Esophagus muscularis mucosa (tissue), 4 donors: ENCODE measurements around the gene MCF2L. TPM values are rescaled to one million over a fixed set of nuclear protein-coding genes. Genes with fewer than 3 reads are reported as not detected.
A peak's percentile ranks its signal among the peaks of the same experiment; 100 is the strongest.

Experiments used
- DNase-seq: peaks from one replicate; pipeline ENCODE4 v3.0.0-alpha.2; 2017; ENCODE audit errors: extremely low spot score
- H3K27ac ChIP-seq, 4 donors: fragments of 200-600 bp; sonication (generic); replicated peaks in 1 of 4; 1 replicate in 3 of 4; 2 replicates in 1 of 4; pipeline ENCODE4 v1.5.1; 2016 to 2019; ENCODE audit warnings: mild to moderate bottlenecking in 1 of 4
- H3K27me3 ChIP-seq, 4 donors: fragments of 200-600 bp; sonication (generic); one replicate each; pipeline versions ENCODE4 v1.5.1 to v1.6.0; 2016 to 2019
- H3K36me3 ChIP-seq, 4 donors: fragments of 200-600 bp; sonication (generic); one replicate each; pipeline ENCODE4 v1.5.1; 2016 to 2019
- H3K4me1 ChIP-seq, 4 donors: fragments of 200-600 bp; sonication (generic); one replicate each; pipeline ENCODE4 v1.5.1; 2016 to 2019
- H3K4me3 ChIP-seq, 4 donors: fragments of 200-600 bp; sonication (generic); 1 replicate in 2 of 4; 2 replicates in 2 of 4; pipeline ENCODE4 v1.5.1; 2016 to 2019; ENCODE audit warnings: mild to moderate bottlenecking in 4 of 4, moderate library complexity in 1 of 4
- H3K9me3 ChIP-seq, 4 donors: fragments of 200-600 bp; sonication (generic); 1 replicate in 3 of 4; 2 replicates in 1 of 4; pipeline ENCODE4 v1.5.1; 2016 to 2019
- CTCF ChIP-seq, 3 experiments: fragments of 200-600 bp in 2 of 3; fragments of 450-650 bp in 1 of 3; sonication (generic) in 2 of 3; IDR thresholded peaks; one replicate each; pipeline ENCODE4 v1.5.1; 2017 to 2019; ENCODE audit warnings: antibody characterized with exemption in 3 of 3, mild to moderate bottlenecking in 2 of 3, moderate library complexity in 1 of 3
- EP300 ChIP-seq: sonication (generic); formaldehyde crosslinking; IDR thresholded peaks from one replicate; pipeline ENCODE4 v1.6.1; 2017; ENCODE audit warnings: antibody characterized with exemption
- POLR2A ChIP-seq: fragments of 450-650 bp; IDR thresholded peaks from one replicate; pipeline ENCODE4 v1.6.1; 2017; ENCODE audit warnings: antibody characterized with exemption, moderate library complexity, mild to moderate bottlenecking, low read depth
- POLR2AphosphoS5 ChIP-seq, 2 donors: sonication (generic); formaldehyde crosslinking; IDR thresholded peaks; one replicate each; pipeline ENCODE4 v1.6.1; 2017; ENCODE audit warnings: antibody characterized with exemption in 2 of 2
- WGBS: methylation state at CpG from one replicate; pipeline ENCODE4 v1.1.5; 2018; 5-methylcytosine and 5-hydroxymethylcytosine counted together
- intact Hi-C: fragments of 100-400 bp; cut with DNase I; formaldehyde crosslinking; loops from one replicate; pipeline ENCODE4 v1.15.1; 2023
- total RNA-seq, 4 donors: library from RNA; depleted of rRNA; stranded (reverse); fragments of >200 nt; gene quantifications; one replicate each; pipeline versions ENCODE4 v1.1.0 to v1.2.1, GENCODE V29; 2016

Gene MCF2L
- total RNA-seq, 4 donors from 2014 or later, result 14.5 to 38.6 (median 26.7) TPM

- peaks cover 13 to 21% (median 15%) of the 10 kb centered on the region in 4 donors for H3K4me1 ChIP-seq
- WGBS, result 53% methylated on average over 32 of the region's 32 CpGs
- TF ChIP-seq POLR2A, result no peak
- no peak for TF ChIP-seq POLR2AphosphoS5 (IDR thresholded peaks at IDR 0.05)
- TF ChIP-seq EP300, result no peak
- TF ChIP-seq CTCF (IDR thresholded peaks at IDR 0.05), result peak in 2 of 3 experiments; percentile 24 to 55
- no peaks in the 10 kb centered on the region for H3K36me3 ChIP-seq
- no peak for DNase-seq
- intact Hi-C loops, result no loop called here
- peaks cover 0 to 81% (median 7%) of the 10 kb centered on the region in 4 donors for H3K27me3 ChIP-seq
- H3K9me3 ChIP-seq, result peaks cover 0 to 7% (median 0%) of the 10 kb centered on the region in 4 donors
- H3K27ac ChIP-seq, result no peak overlapping the region
- no peak overlapping the region for H3K4me3 ChIP-seq
Observed at GRCh38 chr13:112931028-112931934, 37.7 kb upstream of the MCF2L start.

DNA sequence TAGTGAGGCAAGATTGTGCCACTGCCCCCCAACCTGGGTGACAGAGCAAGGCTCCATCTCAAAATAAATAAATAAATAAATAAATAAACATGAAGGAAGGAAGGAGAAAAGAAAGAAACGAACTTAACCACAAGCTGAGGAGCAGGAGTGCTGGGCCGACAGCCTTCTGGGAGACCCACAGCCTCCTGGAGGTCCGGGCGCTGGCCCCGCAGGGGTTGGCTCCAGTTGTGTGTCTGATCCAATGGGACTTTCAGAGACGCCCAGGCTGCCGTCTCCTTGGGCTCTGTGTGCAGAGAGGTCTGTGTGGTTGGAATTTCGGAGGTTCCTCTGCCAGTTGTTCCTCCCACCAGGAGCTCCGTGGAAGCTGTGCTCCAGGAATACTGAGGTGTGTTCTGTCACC, 36.0 kb upstream of the MCF2L start:
- 76% methylated on average over 9 of the region's 9 CpGs for WGBS
- Histone ChIP-seq H3K9me3 (no peaks in the 10 kb centered on the region), H3K27me3 (peaks cover 0 to 71% (median 7%) of the 10 kb centered on the region in 4 donors), H3K27ac (no peak overlapping the region), H3K4me1 (peaks cover 13 to 21% (median 15%) of the 10 kb centered on the region in 4 donors), H3K4me3 (no peak overlapping the region), H3K36me3 (no peaks in the 10 kb centered on the region)
- no peak for TF ChIP-seq CTCF (IDR thresholded peaks at IDR 0.05)
- TF ChIP-seq EP300, result no peak
- no peak for TF ChIP-seq POLR2A
- TF ChIP-seq POLR2AphosphoS5 (IDR thresholded peaks at IDR 0.05), result no peak
- no peak for DNase-seq
- intact Hi-C loops, result no loop called here

- no peaks in the 10 kb centered on the region for H3K9me3 ChIP-seq
- 94% methylated on average over 6 of the region's 7 CpGs for WGBS
- no peak for TF ChIP-seq POLR2A
- no peak for TF ChIP-seq EP300
- no peak overlapping the region for H3K4me3 ChIP-seq
- H3K36me3 ChIP-seq, result no peaks in the 10 kb centered on the region
- no peak for DNase-seq
- H3K27ac ChIP-seq, result no peak overlapping the region
- intact Hi-C loops, result no loop called here
- peaks cover 0 to 64% (median 7%) of the 10 kb centered on the region in 4 donors for H3K27me3 ChIP-seq
- H3K4me1 ChIP-seq, result peaks cover 11 to 20% (median 12%) of the 10 kb centered on the region in 4 donors
Observed at GRCh38 chr13:112933649-112934048, 35.4 kb upstream of the MCF2L start.

- 60% methylated on average over 2 of the region's 6 CpGs for WGBS
- intact Hi-C loops, result no loop called here
Observed at GRCh38 chr13:112934078-112934477, 34.9 kb upstream of the MCF2L start.

More at GRCh38 chr13:112934078-112934477, 34.9 kb upstream of the MCF2L start:
- Histone ChIP-seq H3K4me1 (peaks cover 7 to 16% (median 8%) of the 10 kb centered on the region in 4 donors), H3K36me3 (no peaks in the 10 kb centered on the region), H3K27me3 (peaks cover 0 to 60% (median 7%) of the 10 kb centered on the region in 4 donors), H3K9me3 (no peaks in the 10 kb centered on the region), H3K27ac (no peak overlapping the region), H3K4me3 (no peak overlapping the region)
- TF ChIP-seq POLR2AphosphoS5 (IDR thresholded peaks at IDR 0.05) (no peak), CTCF (IDR thresholded peaks at IDR 0.05) (no peak), POLR2A (no peak), EP300 (no peak)
- no peak for DNase-seq
